ENCODE measurements around the gene GNG7.

GRCh38 chr19:2561895-2562294, 140.6 kb downstream of the GNG7 start:
- TF ChIP-seq CTCF (IDR thresholded peaks at IDR 0.05) (no peak), POLR2A (IDR thresholded peaks at IDR 0.05) (no peak)

Measured in testis (tissue), 2 donors.